Naive B cell (primary cell): Measurements from ENCODE around the gene EIF1AD. TPM values are rescaled to one million over a fixed set of nuclear protein-coding genes. Genes with fewer than 3 reads are reported as not detected.

Source experiments
- ATAC-seq, 2 donors: fragments of 150-1000 bp; cut with Tn5 transposase; 2 replicates each; pipeline ENCODE4 v1.10.0; 2021; ENCODE audit warnings: low read depth in 2 of 2, mild to moderate bottlenecking in 2 of 2, moderate library complexity in 2 of 2
- DNase-seq: peaks from one replicate; pipeline ENCODE4 v3.0.0; 2022
- H3K27ac Mint-ChIP-seq, 6 donors: one replicate each; pipeline ENCODE4 v1.8.0; 2020 to 2022; ENCODE audit warnings: mild to moderate bottlenecking in 6 of 6, mixed read lengths in 6 of 6, moderate library complexity in 5 of 6, inconsistent platforms in 2 of 6
- H3K27me3 Mint-ChIP-seq, 3 donors: one replicate each; pipeline ENCODE4 v1.8.0; 2021 to 2022; ENCODE audit warnings: mixed read lengths in 3 of 3, mild to moderate bottlenecking in 1 of 3
- H3K36me3 Mint-ChIP-seq, 2 donors: one replicate each; pipeline ENCODE4 v1.8.0; 2020 to 2022; ENCODE audit warnings: mixed read lengths in 2 of 2, inconsistent platforms in 1 of 2, mild to moderate bottlenecking in 1 of 2
- H3K4me1 Mint-ChIP-seq, 3 donors: one replicate each; pipeline ENCODE4 v1.8.0; 2020 to 2022; ENCODE audit warnings: mixed read lengths in 3 of 3, inconsistent platforms in 1 of 3, mild to moderate bottlenecking in 1 of 3, moderate library complexity in 1 of 3
- H3K4me3 Mint-ChIP-seq, 8 donors: one replicate each; pipeline ENCODE4 v1.8.0; 2020 to 2022; ENCODE audit warnings: mild to moderate bottlenecking in 8 of 8, mixed read lengths in 8 of 8, moderate library complexity in 8 of 8, inconsistent platforms in 2 of 8
- H3K9me3 Mint-ChIP-seq, 7 donors: one replicate each; pipeline ENCODE4 v1.8.0; 2020 to 2022; ENCODE audit warnings: mixed read lengths in 7 of 7, mild to moderate bottlenecking in 5 of 7, inconsistent platforms in 2 of 7, moderate library complexity in 1 of 7
- polyA plus RNA-seq, 6 donors: library from polyadenylated mRNA; unstranded; fragments of 300-500 nt; fragmentation: Illumina TruSeq; gene quantifications; one replicate each; pipeline ENCODE4 v1.2.3, GENCODE V29; 2021; ENCODE audit warnings: low read depth in 6 of 6

Gene EIF1AD
- polyA plus RNA-seq, 6 donors from 2014 or later: 4.9 to 34.2 (median 20.1) TPM

DNA sequence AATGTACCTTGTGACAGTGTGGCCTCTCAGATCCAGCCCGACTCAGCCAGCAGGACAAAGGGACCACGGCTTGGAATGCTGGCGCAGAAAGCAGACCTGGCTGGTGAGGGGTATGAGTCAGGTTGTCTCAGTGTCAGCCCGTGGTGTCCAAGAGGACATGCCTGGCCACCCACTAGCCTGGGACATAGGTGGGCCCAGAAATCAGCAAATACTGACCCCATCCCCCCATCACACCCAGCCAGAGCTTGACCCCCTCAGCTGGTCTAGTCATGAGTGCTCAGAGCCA, 4.9 kb upstream of the EIF1AD start:
- Mint-ChIP-seq H3K27me3 (peaks cover 0 to 6% (median 0%) of the 10 kb centered on the region in 3 donors), H3K4me3 (peak overlapping the region in 1 of 8 donors; percentile 19), H3K27ac (no peak overlapping the region), H3K9me3 (no peaks in the 10 kb centered on the region), H3K4me1 (peaks cover 5 to 29% (median 17%) of the 10 kb centered on the region in 3 donors), H3K36me3 (no peaks in the 10 kb centered on the region)
- ATAC-seq (no peak), DNase-seq (no peak)

GRCh38 chr11:66006134-66006890, 4.4 kb upstream of the EIF1AD start:
- DNase-seq (no peak), ATAC-seq (no peak)
- Mint-ChIP-seq H3K27me3 (peaks cover 0 to 6% (median 0%) of the 10 kb centered on the region in 3 donors), H3K27ac (peak overlapping the region in 2 of 6 donors; percentile 18 to 57), H3K9me3 (no peaks in the 10 kb centered on the region), H3K36me3 (no peaks in the 10 kb centered on the region), H3K4me3 (peak overlapping the region in 2 of 8 donors; percentile 49 to 76), H3K4me1 (peaks cover 10 to 33% (median 22%) of the 10 kb centered on the region in 3 donors)

- Mint-ChIP-seq H3K4me3 (peak overlapping the region in 7 of 8 donors; percentile 20 to 94 (median 73)), H3K4me1 (peaks cover 18 to 49% (median 34%) of the 10 kb centered on the region in 3 donors), H3K9me3 (no peaks in the 10 kb centered on the region), H3K27me3 (no peaks in the 10 kb centered on the region), H3K36me3 (no peaks in the 10 kb centered on the region), H3K27ac (no peak overlapping the region)
- ATAC-seq: no peak
- no peak for DNase-seq
Measured at GRCh38 chr11:66004186-66004585, 2.2 kb upstream of the EIF1AD start.

GRCh38 chr11:66003291-66003690, 1.3 kb upstream of the EIF1AD start:
- Mint-ChIP-seq H3K4me1 (peaks cover 18 to 50% (median 34%) of the 10 kb centered on the region in 3 donors), H3K9me3 (no peaks in the 10 kb centered on the region), H3K27ac (peak overlapping the region in 4 of 6 donors; percentile 28 to 85 (median 58)), H3K36me3 (peaks cover under 1 to 4% of the 10 kb centered on the region in 2 donors), H3K4me3 (peak overlapping the region; percentile 77 to 100 (median 96)), H3K27me3 (no peaks in the 10 kb centered on the region)
- DNase-seq (no peak), ATAC-seq (no peak)

GRCh38 chr11:66002648-66003225, 780 bp upstream of the EIF1AD start:
- Mint-ChIP-seq H3K4me3 (peak overlapping the region; percentile 94 to 100 (median 99)), H3K27ac (peak overlapping the region; percentile 72 to 100 (median 98)), H3K9me3 (no peaks in the 10 kb centered on the region), H3K4me1 (peaks cover 19 to 50% (median 37%) of the 10 kb centered on the region in 3 donors), H3K27me3 (no peaks in the 10 kb centered on the region), H3K36me3 (peaks cover 6 to 9% of the 10 kb centered on the region in 2 donors)
- DNase-seq (no peak), ATAC-seq (peak; percentile 70 to 74)

DNA sequence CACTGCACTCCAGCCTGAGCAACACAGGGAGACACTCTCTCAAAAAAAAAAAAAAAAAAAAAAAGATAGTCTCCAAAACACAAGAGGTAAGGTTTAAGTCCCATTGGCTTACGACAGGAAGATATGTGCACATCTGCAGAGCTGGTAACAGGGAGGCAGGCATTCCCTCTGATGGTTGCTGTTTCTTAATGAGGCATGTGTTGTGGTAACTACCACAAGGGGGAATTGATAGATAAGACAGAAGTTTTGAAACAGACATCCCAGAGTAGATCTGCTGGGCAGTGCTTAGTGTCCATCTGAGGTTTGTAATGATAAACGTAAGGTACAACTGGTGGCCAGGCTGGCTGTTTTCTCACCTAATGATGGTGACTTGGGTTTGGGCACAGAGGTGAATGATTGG, 4.7 kb downstream of the EIF1AD start:
- H3K4me3 Mint-ChIP-seq: peak overlapping the region in 1 of 8 donors; percentile 94
- DNase-seq (no peak), ATAC-seq (no peak)
- peaks cover 24 to 30% (median 30%) of the 10 kb centered on the region in 3 donors for H3K4me1 Mint-ChIP-seq
- H3K9me3 Mint-ChIP-seq: no peaks in the 10 kb centered on the region
- peak overlapping the region in 4 of 6 donors; percentile 25 to 82 (median 60) for H3K27ac Mint-ChIP-seq
- H3K27me3 Mint-ChIP-seq: no peaks in the 10 kb centered on the region
- peaks cover 17 to 23% of the 10 kb centered on the region in 2 donors for H3K36me3 Mint-ChIP-seq

DNA sequence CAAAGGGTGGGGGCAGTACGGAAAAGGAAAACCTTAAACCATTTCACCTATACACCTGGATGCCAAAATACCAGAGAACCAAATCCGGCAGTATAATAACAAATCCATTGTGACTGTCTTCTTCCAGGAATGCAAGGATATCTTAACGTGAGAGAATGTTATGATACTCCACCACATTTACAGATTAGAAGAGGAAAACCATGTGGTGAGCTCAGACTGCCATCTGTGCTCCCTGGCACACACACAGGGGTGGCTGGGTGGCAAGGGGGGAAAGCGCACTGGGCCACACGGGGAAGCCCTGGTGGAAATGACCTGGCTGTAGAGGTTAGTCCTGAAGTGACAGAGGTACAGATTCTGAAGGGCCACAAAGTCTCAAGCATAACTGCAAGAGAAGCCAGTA, 9.9 kb downstream of the EIF1AD start:
- Mint-ChIP-seq H3K9me3 (no peaks in the 10 kb centered on the region), H3K27me3 (no peaks in the 10 kb centered on the region), H3K4me3 (no peak overlapping the region), H3K36me3 (peaks cover 6 to 7% of the 10 kb centered on the region in 2 donors), H3K4me1 (peaks cover 7 to 17% (median 11%) of the 10 kb centered on the region in 3 donors), H3K27ac (peak overlapping the region in 1 of 6 donors; percentile 86)
- ATAC-seq (no peak), DNase-seq (no peak)

DNA sequence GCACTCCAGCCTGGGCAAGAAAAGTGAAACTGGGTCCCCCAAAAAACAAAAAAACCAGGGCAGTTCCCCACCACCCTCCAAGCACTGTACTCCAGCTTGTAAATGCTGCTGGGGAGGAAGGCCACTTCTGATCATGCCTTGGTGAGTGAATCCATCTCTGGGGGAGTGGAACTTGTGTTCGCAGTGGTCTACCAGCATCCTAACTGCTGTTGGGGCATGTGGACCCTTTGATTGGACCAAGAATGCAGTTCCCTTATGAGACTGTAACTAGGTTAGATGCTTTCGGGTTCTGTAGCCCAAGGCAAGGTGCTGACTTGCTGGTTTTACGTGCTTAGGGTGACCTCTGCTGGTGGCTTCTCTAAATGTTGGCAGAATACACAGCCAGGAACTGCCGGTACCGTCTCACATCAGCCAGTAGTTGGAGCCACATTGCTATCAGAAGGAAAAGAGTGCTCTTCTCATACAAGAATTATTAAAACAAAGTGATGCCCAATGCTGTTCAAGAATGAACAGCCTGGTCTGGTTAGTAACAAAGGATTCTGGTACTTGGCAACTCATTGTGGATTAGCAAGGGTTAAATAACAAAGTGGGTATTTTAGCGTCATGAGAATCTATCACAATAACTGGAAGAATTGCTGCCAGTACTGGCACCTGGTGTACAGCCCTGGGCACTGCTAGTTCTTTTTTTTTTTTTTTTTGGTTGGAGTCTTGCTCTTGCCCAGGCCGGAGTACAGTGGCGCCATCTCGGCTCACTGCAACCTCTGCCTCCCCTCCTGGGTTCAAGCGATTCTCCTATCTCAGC, 13.0 kb downstream of the EIF1AD start:
- Mint-ChIP-seq H3K9me3 (no peaks in the 10 kb centered on the region), H3K36me3 (no peaks in the 10 kb centered on the region), H3K4me3 (peak overlapping the region in 1 of 8 donors; percentile 2), H3K4me1 (peaks cover 7 to 14% (median 11%) of the 10 kb centered on the region in 3 donors), H3K27me3 (no peaks in the 10 kb centered on the region), H3K27ac (peak overlapping the region; percentile 59 to 92 (median 86))
- peak; percentile 92 for DNase-seq
- ATAC-seq: peak; percentile 96

- no peak overlapping the region for H3K4me3 Mint-ChIP-seq
- peaks cover 7 to 14% (median 11%) of the 10 kb centered on the region in 3 donors for H3K4me1 Mint-ChIP-seq
- no peaks in the 10 kb centered on the region for H3K27me3 Mint-ChIP-seq
- H3K9me3 Mint-ChIP-seq: no peaks in the 10 kb centered on the region
- no peak for ATAC-seq
- no peak for DNase-seq
- no peaks in the 10 kb centered on the region for H3K36me3 Mint-ChIP-seq
- peak overlapping the region in 1 of 6 donors; percentile 33 for H3K27ac Mint-ChIP-seq
Measured at GRCh38 chr11:65987336-65987735, 14.6 kb downstream of the EIF1AD start.

DNA sequence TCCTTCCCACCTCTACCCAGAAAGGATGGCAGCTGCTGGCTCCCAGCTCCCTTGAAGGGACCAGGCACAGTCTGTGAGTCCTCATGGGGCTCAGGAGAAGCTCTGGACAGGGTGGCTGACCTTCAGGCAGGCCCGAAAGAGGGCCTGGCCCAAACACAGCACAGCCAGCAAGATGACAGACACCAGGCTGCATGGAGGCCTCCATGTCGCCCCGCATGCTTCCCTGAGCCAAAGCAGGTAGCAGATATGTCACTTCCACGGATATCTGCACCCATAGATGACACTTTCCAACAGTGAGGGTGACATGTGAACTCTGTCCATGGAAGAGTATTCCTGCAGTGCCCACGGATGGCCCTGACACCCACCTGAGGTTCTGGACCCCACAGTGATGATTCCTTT, 18.4 kb downstream of the EIF1AD start:
- Mint-ChIP-seq H3K9me3 (no peaks in the 10 kb centered on the region), H3K27ac (no peak overlapping the region), H3K27me3 (no peaks in the 10 kb centered on the region), H3K36me3 (no peaks in the 10 kb centered on the region), H3K4me1 (peaks cover 0 to 4% (median 3%) of the 10 kb centered on the region in 3 donors), H3K4me3 (no peak overlapping the region)
- ATAC-seq (no peak), DNase-seq (no peak)

DNA sequence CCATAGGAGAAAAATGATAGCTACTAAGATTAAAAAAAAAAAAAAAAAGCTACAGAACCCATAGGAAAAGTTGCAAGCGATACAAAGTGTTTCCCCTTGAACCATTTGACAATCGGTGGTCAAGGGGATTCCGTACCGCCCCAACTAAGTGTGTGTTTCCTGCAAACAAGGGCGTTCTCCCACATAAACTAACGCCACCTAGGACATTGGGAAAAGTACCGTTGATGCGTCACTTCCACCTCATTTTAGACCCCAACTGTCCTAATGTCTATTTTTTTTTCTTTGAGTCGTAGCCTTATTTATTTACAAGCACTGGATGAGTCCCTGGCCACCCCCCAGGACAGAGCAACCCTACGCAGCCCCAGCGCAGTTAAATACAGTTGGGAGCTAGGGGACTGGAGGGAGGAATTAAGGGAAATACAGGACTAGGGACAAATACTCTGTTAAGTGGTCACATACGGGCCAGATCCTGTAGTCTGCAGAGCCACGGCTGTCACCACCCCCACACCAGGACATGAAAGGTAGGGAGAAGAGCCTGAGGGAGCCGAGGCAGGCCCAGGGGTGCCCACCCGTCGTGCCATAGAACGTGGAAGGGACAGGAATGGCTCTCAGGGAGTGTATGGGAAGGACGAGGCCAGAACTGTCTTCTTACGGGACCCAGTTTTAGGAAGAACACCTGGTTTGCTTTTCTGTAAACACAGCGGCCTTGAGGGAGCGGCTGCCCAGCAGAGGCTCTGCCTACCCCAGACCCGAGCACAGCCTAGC, 19.0 kb downstream of the EIF1AD start:
- H3K4me3 Mint-ChIP-seq: no peak overlapping the region
- peaks cover 0 to 2% (median 2%) of the 10 kb centered on the region in 3 donors for H3K4me1 Mint-ChIP-seq
- no peaks in the 10 kb centered on the region for H3K36me3 Mint-ChIP-seq
- peak overlapping the region in 1 of 6 donors; percentile 81 for H3K27ac Mint-ChIP-seq
- ATAC-seq: no peak
- no peak for DNase-seq
- no peaks in the 10 kb centered on the region for H3K9me3 Mint-ChIP-seq
- no peaks in the 10 kb centered on the region for H3K27me3 Mint-ChIP-seq

DNA sequence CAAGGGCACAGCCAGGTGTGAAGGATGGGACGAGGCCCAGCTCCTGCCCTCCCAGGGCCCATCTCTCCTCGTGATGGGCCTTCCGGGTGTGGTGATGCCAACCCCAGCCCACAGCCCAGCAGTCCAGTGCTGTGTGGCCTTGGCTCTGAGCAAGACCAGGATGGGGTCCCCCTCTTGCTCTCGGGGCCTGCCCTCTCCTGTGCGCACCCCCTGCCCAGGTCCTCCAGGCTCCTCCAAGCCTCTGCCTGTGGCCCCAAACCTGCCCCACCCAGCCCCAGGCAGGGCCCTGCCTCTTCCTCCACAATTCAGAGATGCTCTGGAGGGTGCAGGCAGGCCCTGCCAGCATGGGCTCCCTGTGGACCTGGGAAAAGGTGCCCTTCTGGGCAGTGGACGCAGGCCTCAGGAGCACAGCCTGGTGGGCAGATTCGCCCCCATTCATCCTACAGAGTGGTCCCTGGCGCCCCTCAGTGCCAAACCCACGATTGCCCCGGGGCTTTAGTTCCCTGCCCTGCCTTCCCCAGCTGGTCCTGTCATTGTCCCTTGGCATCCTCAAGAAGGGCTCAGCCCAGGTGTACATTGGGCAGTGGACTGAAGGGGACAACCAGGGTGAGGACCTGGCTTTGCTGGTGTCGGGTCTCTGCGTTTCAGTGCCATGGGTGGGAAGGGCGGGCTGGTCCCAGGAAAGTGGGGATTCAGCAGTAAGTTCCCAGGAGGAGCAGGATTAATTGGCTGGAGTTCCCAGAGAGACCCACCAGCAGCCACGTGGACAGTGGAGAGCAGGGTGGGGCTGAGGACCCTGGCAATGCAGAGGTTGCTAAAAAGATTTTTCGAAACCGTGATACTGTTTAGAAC, 19.8 kb downstream of the EIF1AD start:
- Mint-ChIP-seq H3K9me3 (no peaks in the 10 kb centered on the region), H3K27ac (no peak overlapping the region), H3K36me3 (no peaks in the 10 kb centered on the region), H3K4me3 (no peak overlapping the region), H3K27me3 (no peaks in the 10 kb centered on the region), H3K4me1 (peaks cover 0 to 4% (median 1%) of the 10 kb centered on the region in 3 donors)
- no peak for DNase-seq
- no peak for ATAC-seq
